Loucy (cell line): ENCODE results near the gene COL24A1.

ENCODE experiments used
- H2AFZ ChIP-seq: fragments of 200-600 bp; sonication (generic); 2 replicates; pipeline ENCODE4 v1.6.0; 2016; ENCODE audit warnings: antibody characterized with exemption, mild to moderate bottlenecking, low read length, moderate library complexity
- H3F3A ChIP-seq: fragments of 200-600 bp; 2 replicates; pipeline ENCODE4 v1.6.0; 2016; ENCODE audit warnings: antibody characterized with exemption, low read depth, mild to moderate bottlenecking
- H3K27me3 ChIP-seq: fragments of 200-600 bp; sonication (generic); 2 replicates; pipeline ENCODE4 v1.6.1; 2014; ENCODE audit warnings: low read length, mild to moderate bottlenecking; ENCODE audit not compliant: insufficient read depth, poor library complexity, severe bottlenecking
- H3K36me3 ChIP-seq: fragments of 200-600 bp; sonication (generic); 2 replicates; pipeline ENCODE4 v1.6.1; 2016; ENCODE audit warnings: low read length; ENCODE audit not compliant: insufficient read depth
- H3K4me1 ChIP-seq: fragments of 200-600 bp; sonication (generic); 2 replicates; pipeline ENCODE4 v1.5.1; 2014; ENCODE audit warnings: low read length, mild to moderate bottlenecking; ENCODE audit not compliant: insufficient read depth, poor library complexity, severe bottlenecking
- H3K4me2 ChIP-seq: fragments of 200-600 bp; sonication (generic); 2 replicates; pipeline ENCODE4 v1.6.0; 2014; ENCODE audit warnings: antibody characterized with exemption, low read length, low read depth, mild to moderate bottlenecking; ENCODE audit not compliant: poor library complexity, severe bottlenecking
- H3K4me3 ChIP-seq: fragments of 200-600 bp; sonication (generic); 2 replicates; pipeline ENCODE4 v1.5.1; 2014; ENCODE audit warnings: low read length, mild to moderate bottlenecking, mixed read lengths; ENCODE audit not compliant: poor library complexity, severe bottlenecking
- H3K79me2 ChIP-seq: fragments of 200-600 bp; sonication (generic); 2 replicates; pipeline ENCODE4 v1.6.1; 2014; ENCODE audit warnings: low read length; ENCODE audit not compliant: insufficient read depth
- H3K9ac ChIP-seq: fragments of 200-600 bp; sonication (generic); 2 replicates; pipeline ENCODE4 v1.6.0; 2014; ENCODE audit warnings: mild to moderate bottlenecking, low read depth, low read length, moderate library complexity; ENCODE audit not compliant: poor library complexity, severe bottlenecking
- H3K9me2 ChIP-seq: fragments of 200-600 bp; sonication (generic); replicated peaks from 2 replicates; pipeline ENCODE4 v1.6.1; 2016; ENCODE audit warnings: low read depth, low read length, mixed read lengths
- H3K9me3 ChIP-seq: fragments of 200-600 bp; sonication (generic); 2 replicates; pipeline ENCODE4 v1.6.1; 2014; ENCODE audit warnings: mild to moderate bottlenecking, antibody characterized with exemption, low read length, low read depth; ENCODE audit not compliant: insufficient read depth
- H4K20me1 ChIP-seq: fragments of 200-600 bp; sonication (generic); 2 replicates; pipeline ENCODE4 v1.6.0; 2014; ENCODE audit warnings: antibody characterized with exemption, low read length, mild to moderate bottlenecking; ENCODE audit not compliant: insufficient read depth, poor library complexity, severe bottlenecking
- EZH2phosphoT487 ChIP-seq: fragments of 200-600 bp; IDR thresholded peaks from 2 replicates; pipeline ENCODE4 v1.6.1; 2018; ENCODE audit warnings: antibody characterized with exemption, mild to moderate bottlenecking, moderate library complexity, borderline replicate concordance
- TF ChIP-seq, protein P1 (sequence below): fragments of 200-600 bp; sonication (generic); conservative IDR thresholded peaks from 2 replicates; pipeline ENCODE4 v1.5.1; 2014; ENCODE audit warnings: mild to moderate bottlenecking, antibody characterized with exemption, low read length

The COL24A1 gene

DNA sequence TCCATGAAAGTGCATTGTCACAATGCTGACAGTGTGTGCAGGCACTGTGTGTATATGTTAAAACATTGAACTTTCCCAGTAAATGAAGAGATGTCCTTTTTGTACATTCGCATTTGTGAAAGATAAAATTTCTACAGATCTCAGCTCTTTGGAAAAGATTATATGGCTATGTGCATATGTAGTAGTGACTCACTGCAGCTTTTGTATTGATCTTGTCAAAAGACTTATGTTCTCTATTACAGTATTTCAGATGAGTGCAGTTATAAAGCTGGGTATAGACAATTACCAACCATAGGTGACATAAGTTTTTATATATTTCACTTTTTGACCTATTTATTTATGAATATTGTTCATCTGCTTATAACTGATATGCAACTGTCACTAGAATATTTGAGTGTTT, 212.6 kb downstream of the COL24A1 start:
- H3K4me2 ChIP-seq, result no peak overlapping the region
- no peaks in the 10 kb centered on the region for H3K27me3 ChIP-seq
- no peaks in the 10 kb centered on the region for H3K9me3 ChIP-seq
- no peaks in the 10 kb centered on the region for H3K9me2 ChIP-seq
- no peaks in the 10 kb centered on the region for H3K36me3 ChIP-seq
- H3K4me1 ChIP-seq, result peaks cover 5% of the 10 kb centered on the region
- H3K4me3 ChIP-seq, result no peak overlapping the region
- H3K79me2 ChIP-seq, result no peaks in the 10 kb centered on the region
- H3F3A ChIP-seq, result no peaks in the 10 kb centered on the region
- no peak overlapping the region for H2AFZ ChIP-seq
- TF ChIP-seq, protein P1, sequence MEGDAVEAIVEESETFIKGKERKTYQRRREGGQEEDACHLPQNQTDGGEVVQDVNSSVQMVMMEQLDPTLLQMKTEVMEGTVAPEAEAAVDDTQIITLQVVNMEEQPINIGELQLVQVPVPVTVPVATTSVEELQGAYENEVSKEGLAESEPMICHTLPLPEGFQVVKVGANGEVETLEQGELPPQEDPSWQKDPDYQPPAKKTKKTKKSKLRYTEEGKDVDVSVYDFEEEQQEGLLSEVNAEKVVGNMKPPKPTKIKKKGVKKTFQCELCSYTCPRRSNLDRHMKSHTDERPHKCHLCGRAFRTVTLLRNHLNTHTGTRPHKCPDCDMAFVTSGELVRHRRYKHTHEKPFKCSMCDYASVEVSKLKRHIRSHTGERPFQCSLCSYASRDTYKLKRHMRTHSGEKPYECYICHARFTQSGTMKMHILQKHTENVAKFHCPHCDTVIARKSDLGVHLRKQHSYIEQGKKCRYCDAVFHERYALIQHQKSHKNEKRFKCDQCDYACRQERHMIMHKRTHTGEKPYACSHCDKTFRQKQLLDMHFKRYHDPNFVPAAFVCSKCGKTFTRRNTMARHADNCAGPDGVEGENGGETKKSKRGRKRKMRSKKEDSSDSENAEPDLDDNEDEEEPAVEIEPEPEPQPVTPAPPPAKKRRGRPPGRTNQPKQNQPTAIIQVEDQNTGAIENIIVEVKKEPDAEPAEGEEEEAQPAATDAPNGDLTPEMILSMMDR, result no peak
- no peak for TF ChIP-seq EZH2phosphoT487
- H4K20me1 ChIP-seq, result no peaks in the 10 kb centered on the region
- H3K9ac ChIP-seq, result no peak overlapping the region

DNA sequence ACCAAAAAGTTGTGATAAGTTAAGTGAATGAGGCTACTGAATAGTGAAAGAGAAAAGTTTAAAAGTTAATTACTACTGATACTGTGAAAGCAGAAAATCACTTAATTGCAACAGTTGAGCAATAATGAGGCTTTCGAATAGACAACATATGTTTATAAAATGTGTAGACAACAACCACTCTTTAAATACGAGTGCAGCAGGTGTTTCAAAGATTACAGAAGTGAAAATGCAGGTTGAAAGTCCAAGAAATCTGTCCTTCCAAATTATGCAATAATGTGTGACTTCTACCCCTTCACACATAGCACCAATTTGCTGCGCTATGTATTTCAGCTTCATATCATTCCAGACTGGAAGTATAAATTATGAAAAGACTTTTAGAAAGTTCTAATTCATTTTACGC, 213.0 kb downstream of the COL24A1 start:
- H3K36me3 ChIP-seq, result no peaks in the 10 kb centered on the region
- H2AFZ ChIP-seq, result no peak overlapping the region
- H3K9ac ChIP-seq, result no peak overlapping the region
- no peak overlapping the region for H3K4me2 ChIP-seq
- no peaks in the 10 kb centered on the region for H4K20me1 ChIP-seq
- H3K27me3 ChIP-seq, result no peaks in the 10 kb centered on the region
- H3F3A ChIP-seq, result no peaks in the 10 kb centered on the region
- TF ChIP-seq EZH2phosphoT487, result no peak
- TF ChIP-seq, protein P1, result no peak
- H3K4me1 ChIP-seq, result peaks cover 5% of the 10 kb centered on the region
- no peak overlapping the region for H3K4me3 ChIP-seq
- H3K9me2 ChIP-seq, result no peaks in the 10 kb centered on the region
- H3K9me3 ChIP-seq, result no peaks in the 10 kb centered on the region
- no peaks in the 10 kb centered on the region for H3K79me2 ChIP-seq

DNA sequence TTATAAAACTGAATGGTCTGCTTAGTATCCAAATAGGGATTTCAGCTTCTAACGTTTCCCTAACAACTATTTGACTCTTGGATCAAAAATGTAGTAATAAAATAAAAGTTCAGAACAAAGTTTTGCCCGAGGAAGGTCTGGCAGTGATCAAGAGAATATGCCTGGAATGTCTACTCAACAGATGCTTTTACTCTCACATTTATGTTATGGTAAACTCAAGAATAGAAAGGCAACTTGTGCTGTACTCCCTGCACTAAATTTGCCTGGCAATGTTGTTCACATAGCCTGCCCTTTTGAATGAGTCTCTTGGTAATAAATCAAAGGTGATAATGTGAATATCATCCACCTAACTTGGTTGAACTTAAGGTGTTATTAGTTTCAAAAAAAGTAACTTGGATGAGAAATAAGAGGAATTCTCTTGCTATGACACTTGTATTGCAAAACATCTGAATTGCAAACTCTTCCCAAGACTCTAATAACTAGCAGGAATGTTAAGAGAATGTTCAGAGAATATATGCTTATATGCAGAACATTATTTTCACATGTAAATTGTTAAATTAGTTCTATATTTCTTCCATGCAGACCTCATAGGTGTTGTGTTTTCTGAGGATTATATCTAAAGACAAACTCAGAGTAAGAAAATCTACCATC, 215.8 kb downstream of the COL24A1 start:
- Histone ChIP-seq H3K9me3 (no peaks in the 10 kb centered on the region), H3K4me1 (peaks cover 5% of the 10 kb centered on the region), H2AFZ (no peak overlapping the region), H3K79me2 (no peaks in the 10 kb centered on the region), H3K36me3 (no peaks in the 10 kb centered on the region), H3K4me3 (no peak overlapping the region), H3K9ac (no peak overlapping the region), H3F3A (no peaks in the 10 kb centered on the region), H4K20me1 (no peaks in the 10 kb centered on the region), H3K9me2 (no peaks in the 10 kb centered on the region), H3K27me3 (no peaks in the 10 kb centered on the region), H3K4me2 (no peak overlapping the region)
- TF ChIP-seq, protein P1, result no peak
- no peak for TF ChIP-seq EZH2phosphoT487
